OCI-LY1 (cell line): Measurements from ENCODE around the gene ASPRV1.

Source experiments
- H2AFZ ChIP-seq: fragments of 200-600 bp; sonication (generic), shearing (Covaris generic); 2 replicates; pipeline ENCODE4 v1.6.0; 2014; ENCODE audit warnings: antibody characterized with exemption, mild to moderate bottlenecking, low read length
- H3F3A ChIP-seq: fragments of 200-600 bp; sonication (generic), shearing (Covaris generic); 2 replicates; pipeline ENCODE4 v1.6.0; 2014; ENCODE audit warnings: mild to moderate bottlenecking, antibody characterized with exemption, low read length, moderate library complexity; ENCODE audit not compliant: insufficient read depth
- H3K27ac ChIP-seq: fragments of 200-600 bp; sonication (generic); 2 replicates; pipeline ENCODE4 v1.5.1; 2014; ENCODE audit warnings: low read length, mixed run types, mild to moderate bottlenecking, low read depth; ENCODE audit not compliant: poor library complexity, severe bottlenecking
- H3K27me3 ChIP-seq: fragments of 200-600 bp; sonication (generic); 2 replicates; pipeline ENCODE4 v1.6.0; 2014; ENCODE audit warnings: antibody characterized with exemption, mild to moderate bottlenecking, low read length, moderate library complexity; ENCODE audit not compliant: insufficient read depth
- H3K36me3 ChIP-seq: fragments of 200-600 bp; sonication (generic); 2 replicates; pipeline ENCODE4 v1.6.1; 2014; ENCODE audit warnings: mild to moderate bottlenecking, antibody characterized with exemption, low read length, moderate library complexity, mixed read lengths; ENCODE audit not compliant: insufficient read depth
- H3K4me1 ChIP-seq: fragments of 200-600 bp; sonication (generic); 2 replicates; pipeline ENCODE4 v1.5.1; 2014; ENCODE audit warnings: mild to moderate bottlenecking, low read length, moderate library complexity; ENCODE audit not compliant: insufficient read depth, severe bottlenecking
- H3K4me2 ChIP-seq: fragments of 200-600 bp; sonication (generic), shearing (Covaris generic); 2 replicates; pipeline ENCODE4 v1.6.1; 2014; ENCODE audit warnings: low read length
- H3K4me3 ChIP-seq: fragments of 200-600 bp; sonication (generic); 2 replicates; pipeline ENCODE4 v1.5.1; 2014; ENCODE audit warnings: low read length, low read depth, mild to moderate bottlenecking, mixed read lengths; ENCODE audit not compliant: poor library complexity, severe bottlenecking
- H3K79me2 ChIP-seq: fragments of 200-600 bp; shearing (Covaris generic); 2 replicates; pipeline ENCODE4 v1.6.1; 2016; ENCODE audit warnings: mixed run types, low read length, mixed read lengths; ENCODE audit not compliant: insufficient read depth
- H3K9ac ChIP-seq: fragments of 200-600 bp; sonication (generic), shearing (Covaris generic); 2 replicates; pipeline ENCODE4 v1.6.1; 2014; ENCODE audit warnings: mild to moderate bottlenecking, low read length, mixed read lengths
- H3K9me2 ChIP-seq: fragments of 200-600 bp; sonication (generic), shearing (Covaris generic); 2 replicates; pipeline ENCODE4 v1.6.1; 2014; ENCODE audit warnings: low read depth, mild to moderate bottlenecking, low read length, mixed read lengths
- H3K9me3 ChIP-seq: fragments of 200-600 bp; shearing (Covaris generic); 2 replicates; pipeline ENCODE4 v1.6.1; 2014; ENCODE audit warnings: low read length, mixed read lengths
- H4K20me1 ChIP-seq: fragments of 200-600 bp; sonication (generic), shearing (Covaris generic); 2 replicates; pipeline ENCODE4 v1.6.0; 2016; ENCODE audit warnings: mild to moderate bottlenecking, low read length; ENCODE audit not compliant: insufficient read depth
- EZH2 ChIP-seq: fragments of 200-600 bp; sonication (generic), shearing (Covaris generic); IDR thresholded peaks from 2 replicates; pipeline ENCODE4 v1.8.0; 2017; ENCODE audit warnings: borderline replicate concordance, mixed run types, mild to moderate bottlenecking, antibody characterized with exemption, low read length, moderate library complexity, mixed read lengths
- TF ChIP-seq, protein P1 (sequence below): fragments of 200-600 bp; sonication (generic), shearing (Covaris generic); IDR thresholded peaks from 2 replicates; pipeline ENCODE4 v1.5.1; 2017; ENCODE audit warnings: mild to moderate bottlenecking, antibody characterized with exemption, low read length, moderate library complexity, mixed read lengths

ASPRV1 gene

DNA sequence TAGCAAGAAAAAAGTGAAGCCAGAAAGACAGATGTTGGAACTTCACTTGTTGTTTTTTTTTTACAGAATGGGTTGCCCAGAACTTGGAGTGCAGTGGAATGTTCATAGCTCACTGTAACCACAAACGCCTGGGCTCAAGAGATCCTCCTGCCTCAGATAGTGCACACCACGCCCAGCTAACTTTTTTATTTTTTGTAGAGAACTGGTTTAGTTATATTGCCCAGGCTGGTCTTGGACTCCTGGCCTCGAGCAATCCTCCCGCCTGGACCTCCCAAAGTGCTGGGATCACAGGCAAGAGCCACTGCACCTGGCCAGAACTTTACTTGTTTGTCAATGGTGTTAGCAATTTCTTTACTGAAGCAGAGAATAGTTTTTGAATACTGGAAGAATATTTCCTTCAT lies 11.9 kb upstream of the ASPRV1 start:
- H3K27me3 ChIP-seq, result no peaks in the 10 kb centered on the region; the same call in 1 of the 2 replicates
- no peak overlapping the region for H3K27ac ChIP-seq
- TF ChIP-seq, protein P1, sequence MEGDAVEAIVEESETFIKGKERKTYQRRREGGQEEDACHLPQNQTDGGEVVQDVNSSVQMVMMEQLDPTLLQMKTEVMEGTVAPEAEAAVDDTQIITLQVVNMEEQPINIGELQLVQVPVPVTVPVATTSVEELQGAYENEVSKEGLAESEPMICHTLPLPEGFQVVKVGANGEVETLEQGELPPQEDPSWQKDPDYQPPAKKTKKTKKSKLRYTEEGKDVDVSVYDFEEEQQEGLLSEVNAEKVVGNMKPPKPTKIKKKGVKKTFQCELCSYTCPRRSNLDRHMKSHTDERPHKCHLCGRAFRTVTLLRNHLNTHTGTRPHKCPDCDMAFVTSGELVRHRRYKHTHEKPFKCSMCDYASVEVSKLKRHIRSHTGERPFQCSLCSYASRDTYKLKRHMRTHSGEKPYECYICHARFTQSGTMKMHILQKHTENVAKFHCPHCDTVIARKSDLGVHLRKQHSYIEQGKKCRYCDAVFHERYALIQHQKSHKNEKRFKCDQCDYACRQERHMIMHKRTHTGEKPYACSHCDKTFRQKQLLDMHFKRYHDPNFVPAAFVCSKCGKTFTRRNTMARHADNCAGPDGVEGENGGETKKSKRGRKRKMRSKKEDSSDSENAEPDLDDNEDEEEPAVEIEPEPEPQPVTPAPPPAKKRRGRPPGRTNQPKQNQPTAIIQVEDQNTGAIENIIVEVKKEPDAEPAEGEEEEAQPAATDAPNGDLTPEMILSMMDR, result no peak
- TF ChIP-seq EZH2, result no peak
- no peak overlapping the region for H3K9ac ChIP-seq
- H3K4me3 ChIP-seq, result no peak overlapping the region
- peaks cover 13% of the 10 kb centered on the region for H3K4me1 ChIP-seq
- H3F3A ChIP-seq, result no peaks in the 10 kb centered on the region
- H3K9me2 ChIP-seq, result no peaks in the 10 kb centered on the region
- H3K36me3 ChIP-seq, result no peaks in the 10 kb centered on the region; the same call in 1 of the 2 replicates
- no peak overlapping the region for H2AFZ ChIP-seq
- H3K9me3 ChIP-seq, result no peaks in the 10 kb centered on the region
- no peaks in the 10 kb centered on the region for H3K79me2 ChIP-seq
- no peak overlapping the region for H3K4me2 ChIP-seq
- H4K20me1 ChIP-seq, result no peaks in the 10 kb centered on the region

DNA sequence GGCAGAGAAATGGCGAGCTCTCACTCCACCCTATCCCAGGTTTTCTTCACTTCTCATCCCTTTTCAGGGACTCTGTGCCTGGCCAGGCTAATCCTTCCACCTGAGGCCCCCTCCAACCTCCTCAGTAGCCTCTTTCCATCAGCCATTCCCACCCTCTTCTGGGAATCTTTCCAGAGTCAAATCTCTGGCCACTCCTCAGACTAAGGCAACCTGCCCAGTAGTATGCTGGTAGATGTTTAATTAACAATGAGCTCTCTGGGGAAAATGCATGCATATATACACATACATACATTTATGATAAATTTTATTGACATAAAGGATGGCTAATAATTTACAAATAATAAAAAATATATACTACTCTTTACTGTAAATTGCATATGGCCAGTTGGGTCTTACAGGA lies 11.4 kb upstream of the ASPRV1 start:
- H2AFZ ChIP-seq, result no peak overlapping the region
- TF ChIP-seq EZH2, result no peak
- TF ChIP-seq, protein P1, result no peak
- no peaks in the 10 kb centered on the region for H3K79me2 ChIP-seq
- H3K27ac ChIP-seq, result no peak overlapping the region
- H3K27me3 ChIP-seq, result no peaks in the 10 kb centered on the region; the same call in 1 of the 2 replicates
- no peaks in the 10 kb centered on the region for H3K9me2 ChIP-seq
- H3F3A ChIP-seq, result no peaks in the 10 kb centered on the region
- no peaks in the 10 kb centered on the region for H4K20me1 ChIP-seq
- H3K4me2 ChIP-seq, result no peak overlapping the region
- H3K36me3 ChIP-seq, result no peaks in the 10 kb centered on the region; the same call in 1 of the 2 replicates
- no peaks in the 10 kb centered on the region for H3K9me3 ChIP-seq
- no peak overlapping the region for H3K4me3 ChIP-seq
- H3K4me1 ChIP-seq, result peaks cover 13% of the 10 kb centered on the region
- H3K9ac ChIP-seq, result no peak overlapping the region

GRCh38 chr2:69969991-69970390 lies 8.6 kb upstream of the ASPRV1 start:
- no peaks in the 10 kb centered on the region for H3F3A ChIP-seq
- no peak overlapping the region for H3K9ac ChIP-seq

More at GRCh38 chr2:69969991-69970390, 8.6 kb upstream of the ASPRV1 start:
- no peaks in the 10 kb centered on the region for H3K79me2 ChIP-seq
- H3K9me3 ChIP-seq, result no peaks in the 10 kb centered on the region
- TF ChIP-seq, protein P1, result no peak
- TF ChIP-seq EZH2, result no peak
- no peaks in the 10 kb centered on the region; the same call in 1 of the 2 replicates for H3K36me3 ChIP-seq
- no peak overlapping the region for H3K4me2 ChIP-seq
- no peaks in the 10 kb centered on the region for H4K20me1 ChIP-seq
- H3K27ac ChIP-seq, result no peak overlapping the region
- peaks cover 4% of the 10 kb centered on the region; the same call in 1 of the 2 replicates for H3K27me3 ChIP-seq
- no peak overlapping the region for H3K4me3 ChIP-seq
- H3K9me2 ChIP-seq, result no peaks in the 10 kb centered on the region
- no peaks in the 10 kb centered on the region for H3K4me1 ChIP-seq
- H2AFZ ChIP-seq, result no peak overlapping the region
